Measurements from ENCODE around the gene LTF. TPM values are rescaled to one million over a fixed set of nuclear protein-coding genes. Genes with fewer than 3 reads are reported as not detected.

Gene LTF
- total and polyA plus RNA-seq, 2 of the 13 experiments (the other 11 are each of a cell fraction or from before 2014, with no cell fraction given), result not detected

DNA sequence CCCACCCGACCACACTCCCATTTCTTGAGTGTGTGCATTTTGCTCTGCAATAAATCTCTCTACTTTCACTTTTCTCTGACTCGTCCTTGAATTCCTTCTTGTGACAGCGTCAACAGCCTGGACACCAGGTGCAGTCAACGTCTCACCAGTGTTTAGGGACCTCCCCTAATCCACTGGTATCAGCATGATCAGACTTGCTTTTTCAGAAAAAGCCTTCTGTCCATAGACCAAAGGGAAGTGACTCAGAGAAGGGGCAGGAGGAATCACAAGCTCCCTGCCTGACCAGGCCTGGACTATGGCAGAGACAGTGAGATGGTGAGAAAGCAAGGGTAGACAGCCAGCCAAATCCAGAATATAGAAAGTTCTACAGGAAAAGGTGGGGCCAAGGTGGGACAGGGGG lies 78.5 kb downstream of the LTF start:
- no peak overlapping the region for H2AFZ ChIP-seq (ENCODE audit: low read length)
- no peaks in the 10 kb centered on the region for H3K79me2 ChIP-seq (ENCODE audit: insufficient read depth, low read length)
- H3K9ac ChIP-seq (ENCODE audit: insufficient read depth, low read depth, low read length), result no peak overlapping the region
- ATAC-seq (no peak; the same call in 2 of the 3 replicates), FAIRE-seq (no peak), DNase-seq (ENCODE audit: low spot score) (no peak)
- POLR2A ChIA-PET, result no interaction called here
- H3K4me2 ChIP-seq (ENCODE audit: low read depth, low read length), result no peak overlapping the region
- 0 out of 2 replicates have a peak, but pooled peaks have one; percentile 19 for TF ChIP-seq FOSL2 (CRISPR knock-in tag; IDR thresholded peaks at IDR 0.05)
- TF ChIP-seq CCDC6 (CRISPR knock-in tag; IDR thresholded peaks at IDR 0.05), result no peak
- CTCF ChIA-PET (ENCODE audit: low intra/inter-chr PET ratio, low total read pairs), result no interaction called here
- no peak overlapping the region for H3K27ac ChIP-seq (ENCODE audit: extremely low read length, insufficient read depth, low read length)
- BruUV-seq (replicated peaks), result no TSS peak
- H3K4me3 ChIP-seq (replicated peaks in 1 of 3; ENCODE audit: insufficient read depth in 1 of 3, low read depth in 2 of 3, low read length in 3 of 3), result no peak overlapping the region
- no peaks in the 10 kb centered on the region for H4K20me1 ChIP-seq (ENCODE audit: insufficient read depth, low read length)
- under 1% methylated on average over 4 of the region's 4 CpGs for WGBS (ENCODE audit: low lambda C conversion rate)
- intact Hi-C loops (cut with micrococcal nuclease; ENCODE audit: unreplicated experiment), result no loop called here
- in situ Hi-C loops (cut with HindIII; ENCODE audit: extremely low pct_ligation_motif_present, low pct_unique_long_range_greater_than_20kb), result no loop called here
- no peaks in the 10 kb centered on the region for H3K4me1 ChIP-seq (ENCODE audit: insufficient read depth, low read length)
- H3K9me3 ChIP-seq (ENCODE audit: low read length), result no peaks in the 10 kb centered on the region
- H3K27me3 ChIP-seq (ENCODE audit: control insufficient read depth in 1 of 2, insufficient read depth in 2 of 2, low read length in 2 of 2), result peaks cover 1 to 12% of the 10 kb centered on the region in 2 experiments; a peak in 1 of 5 replicates
- H3K36me3 ChIP-seq (replicated peaks in 1 of 2; ENCODE audit: control insufficient read depth in 1 of 2, insufficient read depth in 2 of 2, low read length in 2 of 2), result no peaks in the 10 kb centered on the region

Other genes starting within 250 kb of the LTF start
- not detected in 2 replicates for gene CCR3, start 222.4 kb downstream of the LTF start, total RNA-seq (2016; rRNA removed; fragmentation: Illumina TruSeq; extraction: Trizol)
- not detected in 2 replicates for gene CCR3, start 222.4 kb downstream of the LTF start, polyA plus RNA-seq (2011; rRNA removed)
- not detected in 2 replicates for gene CCR2, start 110.8 kb downstream of the LTF start, total RNA-seq (2016; rRNA removed; fragmentation: Illumina TruSeq; extraction: Trizol)
- not detected in 2 replicates for gene CCR2, start 110.8 kb downstream of the LTF start, polyA plus RNA-seq (2011; rRNA removed)
- gene CCR5, start 94.0 kb downstream of the LTF start, total RNA-seq (2016; rRNA removed; fragmentation: Illumina TruSeq; extraction: Trizol), result not detected in 2 replicates
- gene CCR5, start 94.0 kb downstream of the LTF start, polyA plus RNA-seq (2011; rRNA removed), result not detected in 2 replicates
- not detected in 2 replicates for gene CCRL2, start 57.6 kb downstream of the LTF start, total RNA-seq (2016; rRNA removed; fragmentation: Illumina TruSeq; extraction: Trizol)
- gene CCRL2, start 57.6 kb downstream of the LTF start, polyA plus RNA-seq (2011; rRNA removed), result not detected in 2 replicates
- gene RTP3, start 33.1 kb upstream of the LTF start, total RNA-seq (2016; rRNA removed; fragmentation: Illumina TruSeq; extraction: Trizol), result 0.09 TPM in 1 of 2 replicates, not detected in the other
- not detected in 2 replicates for gene RTP3, start 33.1 kb upstream of the LTF start, polyA plus RNA-seq (2011; rRNA removed)
- 0.27 and 0.48 TPM in 2 replicates for gene LRRC2, start 101.4 kb upstream of the LTF start, total RNA-seq (2016; rRNA removed; fragmentation: Illumina TruSeq; extraction: Trizol)
- 0.51 and 0.58 TPM in 2 replicates for gene LRRC2, start 101.4 kb upstream of the LTF start, polyA plus RNA-seq (2011; rRNA removed)
- gene FAM240A, start 147.6 kb upstream of the LTF start, total RNA-seq (2016; rRNA removed; fragmentation: Illumina TruSeq; extraction: Trizol), result not detected in 2 replicates
- not detected in 2 replicates for gene FAM240A, start 147.6 kb upstream of the LTF start, polyA plus RNA-seq (2011; rRNA removed)
- gene ALS2CL, start 228.8 kb upstream of the LTF start, total RNA-seq (2016; rRNA removed; fragmentation: Illumina TruSeq; extraction: Trizol), result not detected in 2 replicates
- gene ALS2CL, start 228.8 kb upstream of the LTF start, polyA plus RNA-seq (2011; rRNA removed), result not detected in 2 replicates
- not detected in 2 replicates for gene TMIE, start 236.5 kb upstream of the LTF start, total RNA-seq (2016; rRNA removed; fragmentation: Illumina TruSeq; extraction: Trizol)
- gene TMIE, start 236.5 kb upstream of the LTF start, polyA plus RNA-seq (2011; rRNA removed), result not detected in 2 replicates

Measured in HepG2 (cell line).